ENCODE results near the gene VMP1.

DNA sequence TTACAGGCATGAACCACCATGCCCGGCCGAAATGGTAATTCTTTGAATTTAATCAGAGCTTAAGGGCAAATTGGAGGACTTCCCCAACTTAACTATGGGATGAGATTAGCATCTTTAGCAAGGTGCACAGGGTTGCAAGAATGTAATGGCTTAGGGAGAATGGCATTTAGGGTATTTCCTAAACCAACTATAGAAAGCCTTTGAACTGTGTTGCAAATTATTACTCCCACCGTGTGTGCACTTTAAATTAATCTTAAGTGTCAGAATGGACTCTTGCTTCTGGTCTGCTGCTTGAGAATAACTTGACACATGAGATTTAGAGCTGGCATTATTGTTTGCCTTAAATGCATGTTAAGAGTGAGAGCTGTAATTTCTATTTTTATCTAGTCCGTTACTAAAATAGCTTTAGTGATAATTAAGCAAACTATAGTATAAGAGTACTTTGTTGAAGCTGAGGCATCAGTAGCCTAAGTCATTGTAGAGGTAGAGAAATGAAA lies 125.5 kb downstream of the VMP1 start:
- TF ChIP-seq, protein P1, sequence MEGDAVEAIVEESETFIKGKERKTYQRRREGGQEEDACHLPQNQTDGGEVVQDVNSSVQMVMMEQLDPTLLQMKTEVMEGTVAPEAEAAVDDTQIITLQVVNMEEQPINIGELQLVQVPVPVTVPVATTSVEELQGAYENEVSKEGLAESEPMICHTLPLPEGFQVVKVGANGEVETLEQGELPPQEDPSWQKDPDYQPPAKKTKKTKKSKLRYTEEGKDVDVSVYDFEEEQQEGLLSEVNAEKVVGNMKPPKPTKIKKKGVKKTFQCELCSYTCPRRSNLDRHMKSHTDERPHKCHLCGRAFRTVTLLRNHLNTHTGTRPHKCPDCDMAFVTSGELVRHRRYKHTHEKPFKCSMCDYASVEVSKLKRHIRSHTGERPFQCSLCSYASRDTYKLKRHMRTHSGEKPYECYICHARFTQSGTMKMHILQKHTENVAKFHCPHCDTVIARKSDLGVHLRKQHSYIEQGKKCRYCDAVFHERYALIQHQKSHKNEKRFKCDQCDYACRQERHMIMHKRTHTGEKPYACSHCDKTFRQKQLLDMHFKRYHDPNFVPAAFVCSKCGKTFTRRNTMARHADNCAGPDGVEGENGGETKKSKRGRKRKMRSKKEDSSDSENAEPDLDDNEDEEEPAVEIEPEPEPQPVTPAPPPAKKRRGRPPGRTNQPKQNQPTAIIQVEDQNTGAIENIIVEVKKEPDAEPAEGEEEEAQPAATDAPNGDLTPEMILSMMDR (IDR thresholded peaks at IDR 0.05; ENCODE audit: borderline replicate concordance, extremely low read depth, low read length, poor library complexity, severe bottlenecking) = no peak
- TF ChIP-seq EZH2 (IDR thresholded peaks at IDR 0.05; ENCODE audit: borderline replicate concordance, low read depth, low read length, severe bottlenecking) = no peak
